CD4-positive, alpha-beta memory T cell (primary cell): Measurements from ENCODE around the gene ZSCAN2. TPM values are rescaled to one million over a fixed set of nuclear protein-coding genes. Genes with fewer than 3 reads are reported as not detected.
"Not testable (repeated sequence)": the region's sequence is repeated elsewhere in the genome, so short reads cannot be mapped to it uniquely, and the experiment has no call there.

ENCODE experiments used
- CTCF ChIA-PET: fragments of 350-600 bp; sonication (Branson Sonifier 250); formaldehyde crosslinking; loops from one replicate; lab custom pipeline; 2021; ENCODE audit warnings: inconsistent platforms; ENCODE audit not compliant: partially characterized antibody; lab: Charles Lee
- POLR2A ChIA-PET: fragments of 350-600 bp; sonication (Branson Sonifier 250); formaldehyde crosslinking; loops from one replicate; lab custom pipeline; 2021; ENCODE audit not compliant: partially characterized antibody; lab: Charles Lee
- DNase-seq, 5 donors: peaks; one replicate each; pipeline versions ENCODE4 v3.0.0 to v3.0.0-alpha.2; 2020 to 2022; ENCODE audit warnings: mixed read lengths in 1 of 5
- H3K27ac ChIP-seq: one replicate; pipeline ENCODE4 v1.7.0; 2013; ENCODE audit warnings: low read depth, low read length
- H3K27me3 ChIP-seq: 2 replicates; pipeline ENCODE4 v1.7.0; 2013; ENCODE audit warnings: mild to moderate bottlenecking, low read length, moderate library complexity; ENCODE audit not compliant: insufficient read depth
- H3K36me3 ChIP-seq: 2 replicates; pipeline ENCODE4 v1.7.0; 2013; ENCODE audit warnings: mild to moderate bottlenecking, low read length, moderate library complexity; ENCODE audit not compliant: insufficient read depth
- H3K4me1 ChIP-seq: 2 replicates; pipeline ENCODE4 v1.7.0; 2013; ENCODE audit warnings: mild to moderate bottlenecking, low read length, moderate library complexity; ENCODE audit not compliant: insufficient read depth
- H3K4me3 ChIP-seq, 2 donors: one replicate each; pipeline ENCODE4 v1.7.0; 2013; ENCODE audit warnings: low read length in 2 of 2, mild to moderate bottlenecking in 1 of 2
- H3K9me3 ChIP-seq, 2 donors: one replicate each; pipeline ENCODE4 v1.7.0; 2013; ENCODE audit warnings: low read length in 2 of 2, control low read depth in 1 of 2; ENCODE audit not compliant: control insufficient read depth in 1 of 2
- H3K27ac Mint-ChIP-seq, 7 donors: one replicate each; pipeline ENCODE4 v1.8.0; 2020 to 2021; ENCODE audit warnings: mixed read lengths in 7 of 7, mild to moderate bottlenecking in 6 of 7, inconsistent platforms in 3 of 7, moderate library complexity in 3 of 7
- H3K27me3 Mint-ChIP-seq, 2 donors: one replicate each; pipeline ENCODE4 v1.8.0; 2020 to 2021; ENCODE audit warnings: mixed read lengths in 2 of 2
- H3K36me3 Mint-ChIP-seq, 2 donors: one replicate each; pipeline ENCODE4 v1.8.0; 2020 to 2021; ENCODE audit warnings: mixed read lengths in 2 of 2, inconsistent platforms in 1 of 2, mild to moderate bottlenecking in 1 of 2
- H3K4me1 Mint-ChIP-seq, 4 donors: one replicate each; pipeline ENCODE4 v1.8.0; 2020 to 2021; ENCODE audit warnings: mixed read lengths in 4 of 4, mild to moderate bottlenecking in 1 of 4
- H3K4me3 Mint-ChIP-seq, 8 donors: one replicate each; pipeline ENCODE4 v1.8.0; 2020 to 2021; ENCODE audit warnings: mixed read lengths in 8 of 8, mild to moderate bottlenecking in 7 of 8, moderate library complexity in 6 of 8, inconsistent platforms in 3 of 8
- H3K9me3 Mint-ChIP-seq, 8 donors: one replicate each; pipeline ENCODE4 v1.8.0; 2020 to 2021; ENCODE audit warnings: mixed read lengths in 8 of 8, mild to moderate bottlenecking in 5 of 8, inconsistent platforms in 3 of 8, moderate library complexity in 1 of 8
- intact Hi-C: fragments of 100-400 bp; cut with micrococcal nuclease; formaldehyde crosslinking; loops from one replicate; pipeline ENCODE4 v1.15.1; 2023
- polyA plus RNA-seq, 2 donors: library from polyadenylated mRNA; unstranded; fragments of 300-500 nt; fragmentation: Illumina TruSeq; gene quantifications; one replicate each; pipeline ENCODE4 v1.2.3, GENCODE V29; 2021
- total RNA-seq, 2 experiments: library from RNA; stranded (reverse); gene quantifications; one replicate each; pipeline ENCODE4 v1.2.3, GENCODE V29; 2021

Gene ZSCAN2
- total and polyA plus RNA-seq, 4 experiments from 2014 or later = 3.3 to 14.1 (median 7.9) TPM

GRCh38 chr15:84572231-84572630 lies 28.6 kb upstream of the ZSCAN2 start:
- H3K36me3 Mint-ChIP-seq = no peaks in the 10 kb centered on the region
- H3K36me3 ChIP-seq = no peaks in the 10 kb centered on the region
- no peak overlapping the region for H3K4me3 ChIP-seq
- H3K4me3 Mint-ChIP-seq = peak overlapping the region in 3 of 8 donors; percentile 30 to 45 (median 35)
- peaks cover 1 to 18% (median 9%) of the 10 kb centered on the region in 4 donors for H3K4me1 Mint-ChIP-seq
- CTCF ChIA-PET = interaction anchor here (0.7 to 7.9 kb wide), 9 partner anchors 12 to 408 kb away, joined by 3 to 51 read pairs (median 5); partner anchors contain the start of gene PDE8A
- H3K27ac Mint-ChIP-seq = peak overlapping the region in 4 of 7 donors; percentile 8 to 74 (median 43)
- H3K4me1 ChIP-seq = peaks cover 7% of the 10 kb centered on the region
- POLR2A ChIA-PET = interaction anchor here (0.8 to 2.4 kb wide), 3 partner anchors 29 to 87 kb away, joined by 3 to 13 read pairs (median 3); partner anchors contain the start of gene ZSCAN2
- DNase-seq = no peak
- peaks cover 0 to 2% (median 0%) of the 10 kb centered on the region in 8 donors for H3K9me3 Mint-ChIP-seq
- H3K27ac ChIP-seq = no peak overlapping the region
- intact Hi-C loops = no loop called here
- no peaks in the 10 kb centered on the region for H3K27me3 ChIP-seq
- H3K27me3 Mint-ChIP-seq = no peaks in the 10 kb centered on the region
- no peaks in the 10 kb centered on the region for H3K9me3 ChIP-seq

GRCh38 chr15:84575493-84575892 lies 25.3 kb upstream of the ZSCAN2 start:
- H3K4me1 Mint-ChIP-seq = peaks cover 1 to 9% (median 5%) of the 10 kb centered on the region in 4 donors
- no peaks in the 10 kb centered on the region for H3K27me3 Mint-ChIP-seq
- Histone ChIP-seq H3K27ac (no peak overlapping the region), H3K36me3 (no peaks in the 10 kb centered on the region), H3K4me3 (no peak overlapping the region), H3K4me1 (no peaks in the 10 kb centered on the region), H3K27me3 (no peaks in the 10 kb centered on the region), H3K9me3 (no peaks in the 10 kb centered on the region)
- POLR2A ChIA-PET = interaction anchor here (0.7 kb wide), 1 partner anchor 12 kb away, joined by 3 read pairs; no protein-coding TSS in a partner anchor
- no peak for DNase-seq
- intact Hi-C loops = no loop called here
- no peak overlapping the region for H3K27ac Mint-ChIP-seq
- H3K9me3 Mint-ChIP-seq = peaks cover 0 to 2% (median 0%) of the 10 kb centered on the region in 8 donors
- H3K36me3 Mint-ChIP-seq = no peaks in the 10 kb centered on the region
- H3K4me3 Mint-ChIP-seq = no peak overlapping the region
- CTCF ChIA-PET = interaction anchor here (7.9 kb wide), 1 partner anchor 12 kb away, joined by 51 read pairs; no protein-coding TSS in a partner anchor

- H3K36me3 Mint-ChIP-seq, H3K27ac ChIP-seq, POLR2A ChIA-PET, H3K4me1 Mint-ChIP-seq, H3K36me3 ChIP-seq, H3K4me1 ChIP-seq, intact Hi-C loops, H3K27me3 Mint-ChIP-seq, H3K27ac Mint-ChIP-seq, H3K9me3 Mint-ChIP-seq, H3K9me3 ChIP-seq, H3K27me3 ChIP-seq, H3K4me3 ChIP-seq, DNase-seq, H3K4me3 Mint-ChIP-seq: not testable (repeated sequence)
- CTCF ChIA-PET = interaction anchor here (7.9 kb wide), 1 partner anchor 9 kb away, joined by 51 read pairs; no protein-coding TSS in a partner anchor
Measured at GRCh38 chr15:84577891-84578290, 22.9 kb upstream of the ZSCAN2 start.

- intact Hi-C loops, H3K36me3 ChIP-seq, H3K9me3 Mint-ChIP-seq, H3K4me1 ChIP-seq, H3K9me3 ChIP-seq, H3K4me3 Mint-ChIP-seq, H3K27me3 Mint-ChIP-seq, H3K27me3 ChIP-seq, H3K4me3 ChIP-seq, H3K36me3 Mint-ChIP-seq, H3K27ac Mint-ChIP-seq, H3K27ac ChIP-seq, POLR2A ChIA-PET, H3K4me1 Mint-ChIP-seq, DNase-seq: not testable (repeated sequence)
- CTCF ChIA-PET = interaction anchor here (0.8 to 1.0 kb wide), 2 partner anchors 9 to 10 kb away, joined by 3 to 4 read pairs; no protein-coding TSS in a partner anchor
Measured at GRCh38 chr15:84579261-84579721, 21.5 kb upstream of the ZSCAN2 start.

GRCh38 chr15:84581676-84582428 lies 19.0 kb upstream of the ZSCAN2 start:
- H3K4me1 Mint-ChIP-seq, H3K4me1 ChIP-seq, POLR2A ChIA-PET, intact Hi-C loops, DNase-seq, CTCF ChIA-PET, H3K27ac Mint-ChIP-seq, H3K27me3 Mint-ChIP-seq, H3K27ac ChIP-seq, H3K4me3 ChIP-seq, H3K9me3 Mint-ChIP-seq, H3K36me3 Mint-ChIP-seq, H3K27me3 ChIP-seq, H3K4me3 Mint-ChIP-seq, H3K36me3 ChIP-seq, H3K9me3 ChIP-seq: not testable (repeated sequence)

- Mint-ChIP-seq H3K4me1 (no peaks in the 10 kb centered on the region), H3K27ac (no peak overlapping the region), H3K4me3 (peak overlapping the region in 1 of 8 donors; percentile 36), H3K27me3 (peaks cover 1 to 5% of the 10 kb centered on the region in 2 donors), H3K36me3 (no peaks in the 10 kb centered on the region), H3K9me3 (peaks cover 0 to 5% (median 0%) of the 10 kb centered on the region in 8 donors)
- Histone ChIP-seq H3K4me3 (no peak overlapping the region), H3K9me3 (no peaks in the 10 kb centered on the region), H3K36me3 (no peaks in the 10 kb centered on the region), H3K27ac (no peak overlapping the region), H3K4me1 (no peaks in the 10 kb centered on the region), H3K27me3 (no peaks in the 10 kb centered on the region)
- ChIA-PET POLR2A (no interaction called here), CTCF (no interaction called here)
- DNase-seq = no peak
- intact Hi-C loops = no loop called here
Measured at GRCh38 chr15:84582583-84583157, 18.1 kb upstream of the ZSCAN2 start.

GRCh38 chr15:84583921-84584320 lies 16.9 kb upstream of the ZSCAN2 start:
- H3K4me3 ChIP-seq, H3K27ac ChIP-seq, H3K27ac Mint-ChIP-seq, H3K9me3 ChIP-seq, H3K4me1 Mint-ChIP-seq, H3K4me3 Mint-ChIP-seq, H3K36me3 Mint-ChIP-seq, H3K4me1 ChIP-seq, H3K9me3 Mint-ChIP-seq, H3K27me3 Mint-ChIP-seq, DNase-seq, H3K36me3 ChIP-seq, intact Hi-C loops, H3K27me3 ChIP-seq: not testable (repeated sequence)
- POLR2A ChIA-PET = interaction anchor here (1.0 kb wide), 1 partner anchor 196 kb away, joined by 3 read pairs; no protein-coding TSS in a partner anchor
- CTCF ChIA-PET = interaction anchor here (1.0 to 9.2 kb wide), 3 partner anchors 11 to 344 kb away, joined by 3 to 94 read pairs (median 5); no protein-coding TSS in a partner anchor
